ENCODE measurements around the gene CSAD. TPM values are rescaled to one million over a fixed set of nuclear protein-coding genes. Genes with fewer than 3 reads are reported as not detected.

Gene CSAD
- total RNA-seq, 1 donor from 2014 or later: 24.3 TPM

- no peak for TF ChIP-seq CTCF (IDR thresholded peaks at IDR 0.05)
- H3K4me3 Mint-ChIP-seq (ENCODE audit: unreplicated experiment): no peak overlapping the region
Measured at GRCh38 chr12:53120685-53121525, 59.8 kb downstream of the CSAD start.

GRCh38 chr12:53118751-53119300 is 61.9 kb downstream of the CSAD start:
- H3K4me3 Mint-ChIP-seq (ENCODE audit: unreplicated experiment): no peak overlapping the region
- no peaks in the 10 kb centered on the region for H3K27me3 Mint-ChIP-seq (ENCODE audit: low read depth)
- no peak for DNase-seq (ENCODE audit: low spot score)
- no peaks in the 10 kb centered on the region for H3K9me3 Mint-ChIP-seq (ENCODE audit: low read depth)
- H3K36me3 Mint-ChIP-seq (ENCODE audit: low read depth): no peaks in the 10 kb centered on the region
- no peak for TF ChIP-seq CTCF (IDR thresholded peaks at IDR 0.05)
- H3K4me1 Mint-ChIP-seq (ENCODE audit: low read depth): peaks cover 18% of the 10 kb centered on the region
- no peak overlapping the region for H3K27ac Mint-ChIP-seq (ENCODE audit: unreplicated experiment)

More at GRCh38 chr12:53120685-53121525, 59.8 kb downstream of the CSAD start:
- Mint-ChIP-seq H3K27ac (ENCODE audit: unreplicated experiment) (no peak overlapping the region), H3K36me3 (ENCODE audit: low read depth) (no peaks in the 10 kb centered on the region), H3K4me1 (ENCODE audit: low read depth) (peaks cover 16% of the 10 kb centered on the region), H3K9me3 (ENCODE audit: low read depth) (no peaks in the 10 kb centered on the region), H3K27me3 (ENCODE audit: low read depth) (no peaks in the 10 kb centered on the region)
- DNase-seq (ENCODE audit: low spot score): no peak

GRCh38 chr12:53115891-53116648 is 64.7 kb downstream of the CSAD start:
- Mint-ChIP-seq H3K27me3 (ENCODE audit: low read depth) (no peaks in the 10 kb centered on the region), H3K9me3 (ENCODE audit: low read depth) (no peaks in the 10 kb centered on the region), H3K4me3 (ENCODE audit: unreplicated experiment) (no peak overlapping the region), H3K27ac (ENCODE audit: unreplicated experiment) (peak overlapping the region; percentile 54), H3K4me1 (ENCODE audit: low read depth) (peaks cover 13% of the 10 kb centered on the region), H3K36me3 (ENCODE audit: low read depth) (no peaks in the 10 kb centered on the region)
- DNase-seq (ENCODE audit: low spot score): no peak
- no peak for TF ChIP-seq CTCF (IDR thresholded peaks at IDR 0.05)

GRCh38 chr12:53115112-53115890 is 65.4 kb downstream of the CSAD start:
- no peaks in the 10 kb centered on the region for H3K27me3 Mint-ChIP-seq (ENCODE audit: low read depth)
- H3K36me3 Mint-ChIP-seq (ENCODE audit: low read depth): no peaks in the 10 kb centered on the region
- no peak overlapping the region for H3K4me3 Mint-ChIP-seq (ENCODE audit: unreplicated experiment)
- no peaks in the 10 kb centered on the region for H3K9me3 Mint-ChIP-seq (ENCODE audit: low read depth)
- no peak overlapping the region for H3K27ac Mint-ChIP-seq (ENCODE audit: unreplicated experiment)
- peaks cover 13% of the 10 kb centered on the region for H3K4me1 Mint-ChIP-seq (ENCODE audit: low read depth)
- TF ChIP-seq CTCF (IDR thresholded peaks at IDR 0.05): no peak
- no peak for DNase-seq (ENCODE audit: low spot score)

All from chondrocyte (in vitro differentiated cells).